Esophagus muscularis mucosa (tissue), 4 donors: ENCODE data around the gene PPM1M. TPM values are rescaled to one million over a fixed set of nuclear protein-coding genes. Genes with fewer than 3 reads are reported as not detected.

Experiments
- DNase-seq: peaks from one replicate; pipeline ENCODE4 v3.0.0-alpha.2; 2017; ENCODE audit errors: extremely low spot score
- H3K27ac ChIP-seq, 4 donors: fragments of 200-600 bp; sonication (generic); replicated peaks in 1 of 4; 1 replicate in 3 of 4; 2 replicates in 1 of 4; pipeline ENCODE4 v1.5.1; 2016 to 2019; ENCODE audit warnings: mild to moderate bottlenecking in 1 of 4
- H3K27me3 ChIP-seq, 4 donors: fragments of 200-600 bp; sonication (generic); one replicate each; pipeline versions ENCODE4 v1.5.1 to v1.6.0; 2016 to 2019
- H3K36me3 ChIP-seq, 4 donors: fragments of 200-600 bp; sonication (generic); one replicate each; pipeline ENCODE4 v1.5.1; 2016 to 2019
- H3K4me1 ChIP-seq, 4 donors: fragments of 200-600 bp; sonication (generic); one replicate each; pipeline ENCODE4 v1.5.1; 2016 to 2019
- H3K4me3 ChIP-seq, 4 donors: fragments of 200-600 bp; sonication (generic); 1 replicate in 2 of 4; 2 replicates in 2 of 4; pipeline ENCODE4 v1.5.1; 2016 to 2019; ENCODE audit warnings: mild to moderate bottlenecking in 4 of 4, moderate library complexity in 1 of 4
- H3K9me3 ChIP-seq, 4 donors: fragments of 200-600 bp; sonication (generic); 1 replicate in 3 of 4; 2 replicates in 1 of 4; pipeline ENCODE4 v1.5.1; 2016 to 2019
- CTCF ChIP-seq, 3 experiments: fragments of 200-600 bp in 2 of 3; fragments of 450-650 bp in 1 of 3; sonication (generic) in 2 of 3; IDR thresholded peaks; one replicate each; pipeline ENCODE4 v1.5.1; 2017 to 2019; ENCODE audit warnings: antibody characterized with exemption in 3 of 3, mild to moderate bottlenecking in 2 of 3, moderate library complexity in 1 of 3
- EP300 ChIP-seq: sonication (generic); formaldehyde crosslinking; IDR thresholded peaks from one replicate; pipeline ENCODE4 v1.6.1; 2017; ENCODE audit warnings: antibody characterized with exemption
- POLR2A ChIP-seq: fragments of 450-650 bp; IDR thresholded peaks from one replicate; pipeline ENCODE4 v1.6.1; 2017; ENCODE audit warnings: antibody characterized with exemption, moderate library complexity, mild to moderate bottlenecking, low read depth
- POLR2AphosphoS5 ChIP-seq, 2 donors: sonication (generic); formaldehyde crosslinking; IDR thresholded peaks; one replicate each; pipeline ENCODE4 v1.6.1; 2017; ENCODE audit warnings: antibody characterized with exemption in 2 of 2
- WGBS: methylation state at CpG from one replicate; pipeline ENCODE4 v1.1.5; 2018; 5-methylcytosine and 5-hydroxymethylcytosine counted together
- intact Hi-C: fragments of 100-400 bp; cut with DNase I; formaldehyde crosslinking; loops from one replicate; pipeline ENCODE4 v1.15.1; 2023
- total RNA-seq, 4 donors: library from RNA; depleted of rRNA; stranded (reverse); fragments of >200 nt; gene quantifications; one replicate each; pipeline versions ENCODE4 v1.1.0 to v1.2.1, GENCODE V29; 2016

Gene PPM1M
- total RNA-seq, 4 donors from 2014 or later: 24.1 to 35.7 (median 32.4) TPM

DNA sequence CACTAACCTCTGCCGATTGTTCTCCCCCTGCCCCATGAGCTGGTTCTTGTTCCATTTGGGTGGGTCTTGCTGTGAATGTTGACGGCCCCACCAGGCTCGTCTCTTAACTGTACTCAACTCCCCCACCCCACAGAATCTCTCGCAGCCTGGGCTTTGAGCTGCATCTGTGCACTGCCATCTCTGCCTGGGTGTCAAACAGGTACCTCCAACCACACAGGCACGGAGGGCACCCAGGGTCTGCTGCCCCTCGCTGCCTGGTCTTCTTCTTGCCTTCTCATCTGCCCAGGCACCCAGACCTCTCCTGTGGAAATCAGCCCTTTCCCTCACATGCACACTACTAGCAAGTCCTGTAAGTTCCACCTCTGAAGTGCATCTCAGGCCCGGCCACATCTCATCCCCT lies 30.2 kb upstream of the PPM1M start:
- H3K27me3 ChIP-seq: no peaks in the 10 kb centered on the region
- H3K9me3 ChIP-seq: no peaks in the 10 kb centered on the region
- H3K4me1 ChIP-seq: peaks cover 29 to 48% (median 44%) of the 10 kb centered on the region in 4 donors
- no peak for DNase-seq
- H3K4me3 ChIP-seq: no peak overlapping the region
- intact Hi-C loops: no loop called here
- no peak overlapping the region for H3K27ac ChIP-seq
- H3K36me3 ChIP-seq: peaks cover 48 to 56% (median 55%) of the 10 kb centered on the region in 4 donors
- TF ChIP-seq CTCF (IDR thresholded peaks at IDR 0.05) (no peak), POLR2A (no peak), POLR2AphosphoS5 (IDR thresholded peaks at IDR 0.05) (no peak), EP300 (no peak)
- WGBS: 96% methylated on average over 7 of the region's 7 CpGs

DNA sequence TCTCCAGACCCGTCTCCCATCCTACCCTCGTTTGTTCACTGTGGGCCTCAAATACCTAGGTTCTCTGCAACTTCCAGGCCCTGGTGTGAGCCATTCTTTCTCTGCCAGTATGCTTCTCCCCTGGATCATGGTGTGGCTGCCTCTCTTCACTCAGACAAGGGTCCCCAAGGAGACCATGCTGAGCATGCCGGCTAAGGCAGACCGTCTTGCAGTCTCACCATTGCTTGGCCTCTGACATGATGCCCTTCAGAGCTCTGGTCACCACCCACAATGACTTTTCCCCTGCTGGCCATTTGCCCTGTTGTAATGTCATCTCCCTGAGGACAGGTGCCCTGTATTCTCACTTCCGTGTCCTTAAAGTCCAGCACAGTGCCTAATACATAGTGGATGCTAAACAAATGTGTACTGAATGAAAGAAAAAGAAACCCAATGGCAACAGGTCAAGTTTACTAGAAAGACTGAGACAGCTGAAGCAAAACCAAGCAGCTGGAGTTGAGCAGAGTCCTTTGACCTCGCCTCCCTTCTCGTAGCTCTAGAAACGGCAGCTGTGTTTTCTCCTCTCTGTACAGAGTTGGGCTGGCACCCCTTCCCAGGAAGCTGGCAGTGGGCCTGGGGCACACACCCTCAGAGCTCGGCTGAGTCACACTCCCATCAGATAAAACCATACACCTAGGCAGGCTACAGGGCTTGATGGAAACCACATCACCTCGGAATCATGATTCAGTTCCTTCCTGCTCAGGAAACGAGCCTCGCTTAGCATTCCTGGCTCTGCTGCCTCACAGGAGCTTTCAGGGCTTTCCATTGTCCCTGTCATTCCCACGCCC lies 28.8 kb upstream of the PPM1M start:
- DNase-seq: no peak
- intact Hi-C loops: no loop called here
- Histone ChIP-seq H3K9me3 (no peaks in the 10 kb centered on the region), H3K36me3 (peaks cover 35 to 42% (median 41%) of the 10 kb centered on the region in 4 donors), H3K27me3 (no peaks in the 10 kb centered on the region), H3K27ac (peak overlapping the region; percentile 28 to 60 (median 50)), H3K4me1 (peaks cover 36 to 62% (median 58%) of the 10 kb centered on the region in 4 donors), H3K4me3 (no peak overlapping the region)
- 36% methylated on average over 13 of the region's 13 CpGs for WGBS
- no peak for TF ChIP-seq POLR2A
- TF ChIP-seq POLR2AphosphoS5 (IDR thresholded peaks at IDR 0.05): peak; percentile 64 to 70
- no peak for TF ChIP-seq EP300

DNA sequence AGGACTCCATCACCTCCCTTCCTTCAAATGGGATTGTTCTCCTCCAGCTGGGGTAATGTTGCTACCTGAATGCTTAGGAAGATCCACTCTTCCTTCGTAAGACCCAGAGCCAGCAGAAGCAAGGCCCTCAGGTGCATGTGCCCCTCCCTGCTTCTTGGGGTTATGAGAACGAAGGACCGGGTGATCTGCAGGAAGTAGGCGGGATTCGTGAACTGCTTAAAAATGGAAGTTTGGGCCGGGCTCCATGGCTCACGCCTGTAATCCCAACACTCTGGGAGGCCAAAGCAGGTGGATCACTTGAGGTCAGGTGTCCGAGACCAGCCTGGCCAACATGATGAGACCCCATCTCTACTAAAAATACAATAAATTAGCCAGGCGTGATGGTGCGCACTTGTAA lies 28.2 kb upstream of the PPM1M start:
- peaks cover 29 to 36% (median 34%) of the 10 kb centered on the region in 4 donors for H3K36me3 ChIP-seq
- H3K9me3 ChIP-seq: no peaks in the 10 kb centered on the region
- peak overlapping the region; percentile 28 to 60 (median 50) for H3K27ac ChIP-seq
- H3K4me1 ChIP-seq: peaks cover 38 to 67% (median 64%) of the 10 kb centered on the region in 4 donors
- 87% methylated on average over 9 of the region's 10 CpGs for WGBS
- no peak overlapping the region for H3K4me3 ChIP-seq
- intact Hi-C loops: no loop called here
- TF ChIP-seq EP300: no peak
- no peak for TF ChIP-seq POLR2AphosphoS5 (IDR thresholded peaks at IDR 0.05)
- H3K27me3 ChIP-seq: no peaks in the 10 kb centered on the region
- DNase-seq: no peak

GRCh38 chr3:52218026-52218425 lies 27.5 kb upstream of the PPM1M start:
- Histone ChIP-seq H3K4me3 (no peak overlapping the region), H3K27me3 (no peaks in the 10 kb centered on the region), H3K36me3 (peaks cover 23 to 30% (median 28%) of the 10 kb centered on the region in 4 donors), H3K9me3 (no peaks in the 10 kb centered on the region), H3K27ac (peak overlapping the region; percentile 28 to 60 (median 50)), H3K4me1 (peaks cover 38 to 67% (median 66%) of the 10 kb centered on the region in 4 donors)
- TF ChIP-seq EP300: no peak
- TF ChIP-seq POLR2A: no peak
- TF ChIP-seq CTCF (IDR thresholded peaks at IDR 0.05): no peak
- no peak for TF ChIP-seq POLR2AphosphoS5 (IDR thresholded peaks at IDR 0.05)
- 72% methylated on average over 2 of the region's 3 CpGs for WGBS
- no peak for DNase-seq
- intact Hi-C loops: no loop called here

GRCh38 chr3:52218454-52218853 lies 27.1 kb upstream of the PPM1M start:
- Histone ChIP-seq H3K4me1 (peaks cover 38 to 67% (median 66%) of the 10 kb centered on the region in 4 donors), H3K4me3 (no peak overlapping the region), H3K27me3 (no peaks in the 10 kb centered on the region), H3K36me3 (peaks cover 18 to 25% (median 24%) of the 10 kb centered on the region in 4 donors), H3K27ac (peak overlapping the region; percentile 28 to 60 (median 50)), H3K9me3 (no peaks in the 10 kb centered on the region)
- WGBS: 75% methylated on average over 5 of the region's 12 CpGs
- no peak for DNase-seq
- intact Hi-C loops: no loop called here
- TF ChIP-seq POLR2A (no peak), POLR2AphosphoS5 (IDR thresholded peaks at IDR 0.05) (no peak), CTCF (IDR thresholded peaks at IDR 0.05) (no peak), EP300 (no peak)
